Natural killer cell (primary cell): Measurements from ENCODE around the gene IL17D. TPM values are rescaled to one million over a fixed set of nuclear protein-coding genes. Genes with fewer than 3 reads are reported as not detected.

Experiments
- ATAC-seq, 3 donors: fragments of 150-1000 bp in 2 of 3; fragments of 200-7000 bp in 1 of 3; cut with Tn5 transposase; 1 replicate in 1 of 3; 2 replicates in 2 of 3; pipeline ENCODE4 v1.10.0; 2021; ENCODE audit warnings: mild to moderate bottlenecking in 2 of 3, moderate library complexity in 2 of 3
- DNase-seq, 2 donors: peaks; one replicate each; pipeline versions ENCODE4 v3.0.0 to v3.0.0-alpha.2; 2013 to 2021; ENCODE audit warnings: mixed read lengths in 1 of 2
- H3K27ac ChIP-seq: one replicate; pipeline ENCODE4 v1.5.1; 2013; ENCODE audit warnings: mild to moderate bottlenecking, low read length
- H3K27me3 ChIP-seq: one replicate; pipeline ENCODE4 v1.6.1; 2013; ENCODE audit warnings: low read length; ENCODE audit not compliant: control insufficient read depth, insufficient read depth
- H3K36me3 ChIP-seq: one replicate; pipeline ENCODE4 v1.6.1; 2013; ENCODE audit warnings: low read length; ENCODE audit not compliant: control insufficient read depth, insufficient read depth
- H3K4me1 ChIP-seq: one replicate; pipeline ENCODE4 v1.6.1; 2013; ENCODE audit warnings: low read length; ENCODE audit not compliant: control insufficient read depth, insufficient read depth
- H3K4me3 ChIP-seq: one replicate; pipeline ENCODE4 v1.5.1; 2013; ENCODE audit warnings: low read length
- H3K9me3 ChIP-seq: one replicate; pipeline ENCODE4 v1.6.1; 2013; ENCODE audit warnings: low read length; ENCODE audit not compliant: control insufficient read depth, insufficient read depth
- H3K27ac Mint-ChIP-seq, 2 donors: one replicate each; pipeline ENCODE4 v1.8.0; 2022; ENCODE audit warnings: mild to moderate bottlenecking in 2 of 2, mixed read lengths in 2 of 2, moderate library complexity in 1 of 2
- H3K27me3 Mint-ChIP-seq, 2 donors: one replicate each; pipeline ENCODE4 v1.8.0; 2022; ENCODE audit warnings: low read depth in 2 of 2, mixed read lengths in 2 of 2
- H3K36me3 Mint-ChIP-seq: one replicate; pipeline ENCODE4 v1.8.0; 2022; ENCODE audit warnings: mixed read lengths
- H3K4me1 Mint-ChIP-seq, 2 donors: one replicate each; pipeline ENCODE4 v1.8.0; 2022; ENCODE audit warnings: mixed read lengths in 2 of 2
- H3K4me3 Mint-ChIP-seq: one replicate; pipeline ENCODE4 v1.8.0; 2022; ENCODE audit warnings: mild to moderate bottlenecking, moderate library complexity, mixed read lengths
- H3K9me3 Mint-ChIP-seq, 2 donors: one replicate each; pipeline ENCODE4 v1.8.0; 2022; ENCODE audit warnings: mixed read lengths in 2 of 2
- CTCF ChIP-seq: fragments of 200-600 bp; IDR thresholded peaks from one replicate; pipeline ENCODE4 v1.8.0; 2022; ENCODE audit warnings: antibody characterized with exemption
- WGBS: methylation state at CpG from one replicate; pipeline ENCODE4 v1.1.7; 2013; ENCODE audit warnings: missing lambda C conversion rate; ENCODE audit not compliant: insufficient coverage; 5-methylcytosine and 5-hydroxymethylcytosine counted together
- intact Hi-C: fragments of 100-400 bp; cut with micrococcal nuclease; formaldehyde crosslinking; loops from one replicate; pipeline ENCODE4 v1.14.2; 2022
- total RNA-seq, 4 donors: library from RNA; stranded (reverse); fragments of 120-200 nt in 1 of 4; gene quantifications; one replicate each; pipeline versions ENCODE4 v1.2.3 to v1.2.4, GENCODE V29; 2013 to 2022

The IL17D gene
- total RNA-seq, 3 donors from 2014 or later (not counting 1 experiment from before 2014, with no cell fraction given) = 0.14 to 0.33 (median 0.25) TPM

GRCh38 chr13:20754009-20754408 lies 50.5 kb downstream of the IL17D start:
- H3K27me3 Mint-ChIP-seq = no peaks in the 10 kb centered on the region
- intact Hi-C loops = no loop called here
- H3K36me3 Mint-ChIP-seq = peaks cover 42% of the 10 kb centered on the region
- H3K27ac ChIP-seq = no peak overlapping the region
- peaks cover 18 to 46% of the 10 kb centered on the region in 2 donors for H3K9me3 Mint-ChIP-seq
- ATAC-seq (no peak), DNase-seq (no peak)
- no peak overlapping the region for H3K4me3 Mint-ChIP-seq
- no peaks in the 10 kb centered on the region for H3K36me3 ChIP-seq
- H3K27me3 ChIP-seq = no peaks in the 10 kb centered on the region
- no peak overlapping the region for H3K4me3 ChIP-seq
- H3K4me1 Mint-ChIP-seq = no peaks in the 10 kb centered on the region
- TF ChIP-seq CTCF = no peak
- peaks cover 18% of the 10 kb centered on the region for H3K9me3 ChIP-seq
- H3K27ac Mint-ChIP-seq = no peak overlapping the region
- H3K4me1 ChIP-seq = no peaks in the 10 kb centered on the region

GRCh38 chr13:20760872-20761271 lies 57.4 kb downstream of the IL17D start:
- H3K27ac ChIP-seq = no peak overlapping the region
- H3K9me3 Mint-ChIP-seq = peaks cover 2 to 5% of the 10 kb centered on the region in 2 donors
- DNase-seq (no peak), ATAC-seq (no peak)
- no peak overlapping the region for H3K4me3 ChIP-seq
- H3K27me3 ChIP-seq = no peaks in the 10 kb centered on the region
- TF ChIP-seq CTCF = no peak
- intact Hi-C loops = no loop called here
- H3K4me1 Mint-ChIP-seq = no peaks in the 10 kb centered on the region
- no peak overlapping the region for H3K4me3 Mint-ChIP-seq
- no peaks in the 10 kb centered on the region for H3K27me3 Mint-ChIP-seq
- H3K9me3 ChIP-seq = no peaks in the 10 kb centered on the region
- H3K4me1 ChIP-seq = no peaks in the 10 kb centered on the region
- WGBS = 83% methylated on average over 3 of the region's 3 CpGs
- H3K36me3 Mint-ChIP-seq = no peaks in the 10 kb centered on the region
- H3K27ac Mint-ChIP-seq = no peak overlapping the region
- no peaks in the 10 kb centered on the region for H3K36me3 ChIP-seq

GRCh38 chr13:20767309-20767943 lies 63.9 kb downstream of the IL17D start:
- H3K27ac Mint-ChIP-seq = no peak overlapping the region
- no peaks in the 10 kb centered on the region for H3K9me3 ChIP-seq
- intact Hi-C loops = no loop called here
- H3K27me3 ChIP-seq = no peaks in the 10 kb centered on the region
- H3K4me3 Mint-ChIP-seq = no peak overlapping the region
- no peaks in the 10 kb centered on the region for H3K36me3 ChIP-seq
- peaks cover 8 to 10% of the 10 kb centered on the region in 2 donors for H3K9me3 Mint-ChIP-seq
- H3K4me1 ChIP-seq = peaks cover 3% of the 10 kb centered on the region
- no peak overlapping the region for H3K4me3 ChIP-seq
- no peak overlapping the region for H3K27ac ChIP-seq
- H3K4me1 Mint-ChIP-seq = peaks cover 3 to 13% of the 10 kb centered on the region in 2 donors
- TF ChIP-seq CTCF = no peak
- H3K36me3 Mint-ChIP-seq = peaks cover 26% of the 10 kb centered on the region
- H3K27me3 Mint-ChIP-seq = no peaks in the 10 kb centered on the region
- ATAC-seq = no peak
- 100% methylated on average over 1 of the region's 2 CpGs for WGBS
- no peak for DNase-seq

- no peak overlapping the region for H3K27ac ChIP-seq
- H3K9me3 Mint-ChIP-seq = peaks cover 8 to 10% of the 10 kb centered on the region in 2 donors
- intact Hi-C loops = no loop called here
- H3K27ac Mint-ChIP-seq = no peak overlapping the region
- WGBS = 38% methylated on average over 1 of the region's 2 CpGs
- H3K9me3 ChIP-seq = no peaks in the 10 kb centered on the region
- no peak overlapping the region for H3K4me3 ChIP-seq
- peaks cover 11% of the 10 kb centered on the region for H3K4me1 ChIP-seq
- no peak for TF ChIP-seq CTCF
- H3K36me3 Mint-ChIP-seq = peaks cover 26% of the 10 kb centered on the region
- DNase-seq = no peak
- H3K27me3 ChIP-seq = no peaks in the 10 kb centered on the region
- H3K27me3 Mint-ChIP-seq = no peaks in the 10 kb centered on the region
- no peak for ATAC-seq
- no peaks in the 10 kb centered on the region for H3K36me3 ChIP-seq
- peaks cover 20 to 30% of the 10 kb centered on the region in 2 donors for H3K4me1 Mint-ChIP-seq
- H3K4me3 Mint-ChIP-seq = no peak overlapping the region
Measured at GRCh38 chr13:20769091-20769490, 65.6 kb downstream of the IL17D start.
